ENCODE data around the gene FBXO41.

GRCh38 chr2:73257021-73257420 lies 27.3 kb downstream of the FBXO41 start:
- TF ChIP-seq CTCF (IDR thresholded peaks at IDR 0.05) (no peak), POLR2AphosphoS5 (IDR thresholded peaks at IDR 0.05) (no peak), POLR2A (IDR thresholded peaks at IDR 0.05) (no peak)
